CD4-positive, alpha-beta T cell (primary cell): ENCODE measurements around the gene CAMKK2. TPM values are rescaled to one million over a fixed set of nuclear protein-coding genes. Genes with fewer than 3 reads are reported as not detected.

Experiments
- ATAC-seq: fragments of 200-7000 bp; cut with Tn5 transposase; one replicate; pipeline ENCODE4 v1.10.0; 2022; ENCODE audit warnings: mild to moderate bottlenecking; ENCODE audit not compliant: poor library complexity
- CTCF ChIA-PET: fragments of 350-600 bp; sonication (Branson Sonifier 250); formaldehyde crosslinking; loops from one replicate; lab custom pipeline; 2021; ENCODE audit warnings: antibody characterized with exemption, inconsistent platforms; lab: Charles Lee
- POLR2A ChIA-PET: fragments of 350-600 bp; sonication (Branson Sonifier 250); formaldehyde crosslinking; loops from one replicate; lab custom pipeline; 2021; ENCODE audit warnings: antibody characterized with exemption, inconsistent platforms; lab: Charles Lee
- DNase-seq, 14 experiments: peaks; one replicate each; pipeline ENCODE4 v3.0.0-alpha.2; 2013 to 2020; ENCODE audit warnings: mixed read lengths in 2 of 14
- H3K27ac ChIP-seq, 2 donors: one replicate each; pipeline versions ENCODE4 v1.5.1 to v1.7.0; 2013; ENCODE audit warnings: low read length in 2 of 2, low read depth in 1 of 2, mild to moderate bottlenecking in 1 of 2
- H3K27me3 ChIP-seq, 2 experiments: 1 replicate in 1 of 2; 2 replicates in 1 of 2; pipeline versions ENCODE4 v1.6.1 to v1.7.0; 2013; ENCODE audit warnings: low read length in 2 of 2, control low read depth in 1 of 2, mild to moderate bottlenecking in 1 of 2, moderate library complexity in 1 of 2; ENCODE audit not compliant: insufficient read depth in 2 of 2, control insufficient read depth in 1 of 2
- H3K36me3 ChIP-seq: one replicate; pipeline ENCODE4 v1.6.1; 2013; ENCODE audit warnings: low read length, control low read depth; ENCODE audit not compliant: insufficient read depth
- H3K4me1 ChIP-seq: one replicate; pipeline ENCODE4 v1.6.1; 2013; ENCODE audit warnings: low read length, control low read depth; ENCODE audit not compliant: insufficient read depth
- H3K4me3 ChIP-seq: one replicate; pipeline ENCODE4 v1.5.1; 2013; ENCODE audit warnings: mild to moderate bottlenecking, low read length, moderate library complexity
- H3K9me3 ChIP-seq, 2 experiments: 1 replicate in 1 of 2; 2 replicates in 1 of 2; pipeline versions ENCODE4 v1.6.1 to v1.7.0; 2013; ENCODE audit warnings: low read length in 2 of 2, mild to moderate bottlenecking in 2 of 2, control low read depth in 1 of 2, moderate library complexity in 1 of 2; ENCODE audit not compliant: control insufficient read depth in 1 of 2, insufficient read depth in 1 of 2
- H3K27ac Mint-ChIP-seq: one replicate; pipeline ENCODE4 v1.8.0; 2020; ENCODE audit warnings: mixed read lengths
- H3K27me3 Mint-ChIP-seq: one replicate; pipeline ENCODE4 v1.8.0; 2021; ENCODE audit warnings: mixed read lengths
- H3K36me3 Mint-ChIP-seq: one replicate; pipeline ENCODE4 v1.8.0; 2021; ENCODE audit warnings: low read depth, mixed read lengths
- H3K4me1 Mint-ChIP-seq: one replicate; pipeline ENCODE4 v1.8.0; 2021; ENCODE audit warnings: low read depth, mixed read lengths
- H3K4me3 Mint-ChIP-seq: one replicate; pipeline ENCODE4 v1.8.0; 2020; ENCODE audit warnings: mild to moderate bottlenecking, mixed read lengths
- H3K9me3 Mint-ChIP-seq: one replicate; pipeline ENCODE4 v1.8.0; 2020; ENCODE audit warnings: mixed read lengths
- intact Hi-C, 2 experiments: fragments of 100-400 bp; cut with DNase I in 1 of 2; cut with micrococcal nuclease in 1 of 2; formaldehyde crosslinking; loops; one replicate each; pipeline versions ENCODE4 v1.15.1 to v1.9.0; 2023 to 2025; cut with DNase I, micrococcal nuclease
- total RNA-seq, 174 experiments: library from RNA in 2 of 174; stranded (reverse) in 2 of 174; gene quantifications; one replicate each; pipeline ENCODE4 v1.2.3 and lab custom pipeline; 2021 to 2026
- TF ChIP-seq, protein P1 (sequence below): fragments of 200-600 bp; IDR thresholded peaks from one replicate; pipeline ENCODE4 v1.8.0; 2022; ENCODE audit warnings: antibody characterized with exemption, mild to moderate bottlenecking

The CAMKK2 gene
- total RNA-seq, 2 experiments from 2014 or later: 6.7 to 6.8 TPM

DNA sequence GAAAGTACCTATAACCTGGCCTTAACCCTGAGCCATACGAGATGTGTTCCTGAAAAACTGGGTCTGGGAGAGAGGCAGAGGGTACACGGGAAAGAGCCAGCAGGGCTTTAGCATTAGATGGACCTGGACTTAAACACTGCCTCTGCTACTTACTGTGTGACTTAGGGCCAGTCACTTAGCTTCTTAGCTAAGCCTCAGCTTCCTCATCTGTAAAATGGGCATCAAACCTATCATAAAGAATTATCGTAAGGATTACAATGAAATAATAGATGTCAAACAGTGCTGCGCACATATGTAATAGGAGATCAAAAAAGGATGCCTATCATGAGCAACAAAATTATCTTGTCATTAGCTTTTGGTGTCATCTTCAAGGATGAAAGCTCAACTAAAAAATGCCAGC is 32.1 kb upstream of the CAMKK2 start:
- no peak overlapping the region for H3K4me3 ChIP-seq
- ChIA-PET CTCF (no interaction called here), POLR2A (no interaction called here)
- H3K27ac ChIP-seq: no peak overlapping the region
- no peaks in the 10 kb centered on the region for H3K27me3 Mint-ChIP-seq
- no peaks in the 10 kb centered on the region for H3K4me1 ChIP-seq
- peaks cover 94% of the 10 kb centered on the region for H3K36me3 ChIP-seq
- H3K4me3 Mint-ChIP-seq: no peak overlapping the region
- DNase-seq (no peak), ATAC-seq (no peak)
- no peaks in the 10 kb centered on the region for H3K9me3 Mint-ChIP-seq
- H3K27me3 ChIP-seq: no peaks in the 10 kb centered on the region
- H3K36me3 Mint-ChIP-seq: peaks cover 95% of the 10 kb centered on the region
- TF ChIP-seq, protein P1, sequence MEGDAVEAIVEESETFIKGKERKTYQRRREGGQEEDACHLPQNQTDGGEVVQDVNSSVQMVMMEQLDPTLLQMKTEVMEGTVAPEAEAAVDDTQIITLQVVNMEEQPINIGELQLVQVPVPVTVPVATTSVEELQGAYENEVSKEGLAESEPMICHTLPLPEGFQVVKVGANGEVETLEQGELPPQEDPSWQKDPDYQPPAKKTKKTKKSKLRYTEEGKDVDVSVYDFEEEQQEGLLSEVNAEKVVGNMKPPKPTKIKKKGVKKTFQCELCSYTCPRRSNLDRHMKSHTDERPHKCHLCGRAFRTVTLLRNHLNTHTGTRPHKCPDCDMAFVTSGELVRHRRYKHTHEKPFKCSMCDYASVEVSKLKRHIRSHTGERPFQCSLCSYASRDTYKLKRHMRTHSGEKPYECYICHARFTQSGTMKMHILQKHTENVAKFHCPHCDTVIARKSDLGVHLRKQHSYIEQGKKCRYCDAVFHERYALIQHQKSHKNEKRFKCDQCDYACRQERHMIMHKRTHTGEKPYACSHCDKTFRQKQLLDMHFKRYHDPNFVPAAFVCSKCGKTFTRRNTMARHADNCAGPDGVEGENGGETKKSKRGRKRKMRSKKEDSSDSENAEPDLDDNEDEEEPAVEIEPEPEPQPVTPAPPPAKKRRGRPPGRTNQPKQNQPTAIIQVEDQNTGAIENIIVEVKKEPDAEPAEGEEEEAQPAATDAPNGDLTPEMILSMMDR: no peak
- intact Hi-C loops: no loop called here
- H3K4me1 Mint-ChIP-seq: no peaks in the 10 kb centered on the region
- no peaks in the 10 kb centered on the region for H3K9me3 ChIP-seq
- no peak overlapping the region for H3K27ac Mint-ChIP-seq

DNA sequence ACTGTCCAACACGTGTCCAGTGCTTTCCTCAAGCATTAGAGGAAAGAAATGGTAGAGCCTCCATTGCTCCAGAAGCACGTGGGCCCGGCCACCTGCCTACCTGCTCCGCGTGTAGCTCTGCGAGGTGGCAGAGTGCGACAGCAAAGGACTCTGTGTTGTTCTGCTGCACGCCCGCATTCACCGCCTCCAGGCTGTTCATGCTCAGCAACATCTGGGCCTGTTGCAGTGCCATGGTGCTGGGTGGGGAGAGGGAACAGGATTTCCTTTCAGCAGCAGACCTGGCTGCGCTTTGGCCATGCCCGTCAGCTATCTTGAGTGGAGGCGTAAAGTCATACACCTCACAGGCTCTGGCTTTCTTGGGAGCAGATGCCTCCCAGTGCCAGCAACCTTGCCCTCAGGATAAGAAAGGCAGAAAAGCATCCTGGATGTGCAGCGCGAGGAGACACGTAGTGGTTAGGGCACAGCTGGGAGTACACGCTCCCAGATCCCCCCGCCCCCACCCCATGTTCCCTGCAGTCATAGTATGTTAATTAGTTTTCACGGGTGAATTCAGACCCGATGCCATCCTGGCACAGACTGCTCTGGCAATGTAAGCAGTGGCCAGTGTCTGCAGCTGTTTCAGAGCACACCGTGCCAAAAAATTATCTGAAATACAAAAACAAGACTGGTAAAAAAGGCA is 30.6 kb upstream of the CAMKK2 start:
- no peak for ATAC-seq
- Histone ChIP-seq H3K36me3 (peaks cover 91% of the 10 kb centered on the region), H3K4me3 (no peak overlapping the region), H3K27ac (peak overlapping the region in 1 of 2 donors; percentile 56), H3K9me3 (no peaks in the 10 kb centered on the region), H3K27me3 (no peaks in the 10 kb centered on the region), H3K4me1 (no peaks in the 10 kb centered on the region)
- Mint-ChIP-seq H3K27me3 (no peaks in the 10 kb centered on the region), H3K4me3 (no peak overlapping the region), H3K27ac (no peak overlapping the region), H3K9me3 (no peaks in the 10 kb centered on the region), H3K4me1 (no peaks in the 10 kb centered on the region), H3K36me3 (peaks cover 94% of the 10 kb centered on the region)
- no peak for DNase-seq
- intact Hi-C loops: no loop called here
- TF ChIP-seq, protein P1: no peak
- CTCF ChIA-PET: no interaction called here
- POLR2A ChIA-PET: no interaction called here

DNA sequence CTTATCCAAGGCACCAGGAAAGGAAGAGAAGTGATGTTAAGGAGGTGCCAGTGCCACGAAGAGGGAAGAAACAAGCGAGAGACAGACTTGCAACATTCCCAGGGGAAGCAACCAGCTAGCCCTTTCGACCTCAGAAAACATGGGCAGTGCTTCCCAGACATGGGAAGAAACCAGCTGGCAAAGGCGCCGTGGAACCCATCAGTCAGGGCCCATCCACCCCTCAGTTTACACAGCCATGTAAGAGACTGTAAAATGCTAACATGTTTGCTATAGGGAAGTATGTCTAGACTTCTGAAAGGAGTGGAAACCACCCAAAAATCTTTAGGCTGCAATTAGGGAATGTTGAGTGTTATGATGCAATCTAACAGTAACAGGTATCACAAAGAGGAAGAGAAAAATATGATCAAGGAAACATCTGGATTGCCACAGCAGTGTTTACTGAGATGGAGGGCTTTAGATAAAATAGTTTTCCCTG is 29.4 kb upstream of the CAMKK2 start:
- H3K4me1 ChIP-seq: no peaks in the 10 kb centered on the region
- H3K4me1 Mint-ChIP-seq: no peaks in the 10 kb centered on the region
- no peaks in the 10 kb centered on the region for H3K9me3 ChIP-seq
- intact Hi-C loops: no loop called here
- no peak overlapping the region for H3K4me3 ChIP-seq
- POLR2A ChIA-PET: no interaction called here
- H3K9me3 Mint-ChIP-seq: no peaks in the 10 kb centered on the region
- H3K27me3 ChIP-seq: no peaks in the 10 kb centered on the region
- H3K36me3 Mint-ChIP-seq: peaks cover 82% of the 10 kb centered on the region
- no peaks in the 10 kb centered on the region for H3K27me3 Mint-ChIP-seq
- no peak overlapping the region for H3K4me3 Mint-ChIP-seq
- CTCF ChIA-PET: interaction anchor here (0.8 kb wide), 1 partner anchor 9 kb away, joined by 4 read pairs; no protein-coding TSS in a partner anchor
- no peak overlapping the region for H3K27ac ChIP-seq
- peaks cover 79% of the 10 kb centered on the region for H3K36me3 ChIP-seq
- TF ChIP-seq, protein P1: no peak
- ATAC-seq (no peak), DNase-seq (peak in 1 of 14 experiments; percentile 13)
- no peak overlapping the region for H3K27ac Mint-ChIP-seq
